Measurements from ENCODE around the gene ORAI2.
"Not testable (repeated sequence)": the region's sequence is repeated elsewhere in the genome, so short reads cannot be mapped to it uniquely, and the experiment has no call there.

The ORAI2 gene

GRCh38 chr7:102503141-102503540 is 69.8 kb downstream of the ORAI2 start:
- not testable (repeated sequence) for DNase-seq (ENCODE audit: low read depth)

GRCh38 chr7:102505298-102506185 is 72.2 kb downstream of the ORAI2 start:
- not testable (repeated sequence) for DNase-seq (ENCODE audit: low read depth)

Data from stimulated activated CD4-positive, alpha-beta T cell treated with anti-CD3 and anti-CD28 coated beads, Interleukin-2, amount 100 ng/mL, for 4 hours (primary cell).